M059J (cell line): ENCODE data around the gene CYP2S1. TPM values are rescaled to one million over a fixed set of nuclear protein-coding genes. Genes with fewer than 3 reads are reported as not detected.
A peak's percentile ranks its signal among the peaks of the same experiment; 100 is the strongest.

Experiments
- DNase-seq: peaks from one replicate; pipeline ENCODE4 v3.0.0-alpha.2; 2012; ENCODE audit warnings: low read depth
- total RNA-seq: library from RNA; depleted of rRNA; stranded (reverse); fragments of >200 nt; shearing (Covaris generic); gene quantifications from 2 replicates; pipeline ENCODE4 v1.2.3, GENCODE V29; 2014

The CYP2S1 gene
- total RNA-seq, 1 experiment from 2014 or later = 5.6 TPM

DNA sequence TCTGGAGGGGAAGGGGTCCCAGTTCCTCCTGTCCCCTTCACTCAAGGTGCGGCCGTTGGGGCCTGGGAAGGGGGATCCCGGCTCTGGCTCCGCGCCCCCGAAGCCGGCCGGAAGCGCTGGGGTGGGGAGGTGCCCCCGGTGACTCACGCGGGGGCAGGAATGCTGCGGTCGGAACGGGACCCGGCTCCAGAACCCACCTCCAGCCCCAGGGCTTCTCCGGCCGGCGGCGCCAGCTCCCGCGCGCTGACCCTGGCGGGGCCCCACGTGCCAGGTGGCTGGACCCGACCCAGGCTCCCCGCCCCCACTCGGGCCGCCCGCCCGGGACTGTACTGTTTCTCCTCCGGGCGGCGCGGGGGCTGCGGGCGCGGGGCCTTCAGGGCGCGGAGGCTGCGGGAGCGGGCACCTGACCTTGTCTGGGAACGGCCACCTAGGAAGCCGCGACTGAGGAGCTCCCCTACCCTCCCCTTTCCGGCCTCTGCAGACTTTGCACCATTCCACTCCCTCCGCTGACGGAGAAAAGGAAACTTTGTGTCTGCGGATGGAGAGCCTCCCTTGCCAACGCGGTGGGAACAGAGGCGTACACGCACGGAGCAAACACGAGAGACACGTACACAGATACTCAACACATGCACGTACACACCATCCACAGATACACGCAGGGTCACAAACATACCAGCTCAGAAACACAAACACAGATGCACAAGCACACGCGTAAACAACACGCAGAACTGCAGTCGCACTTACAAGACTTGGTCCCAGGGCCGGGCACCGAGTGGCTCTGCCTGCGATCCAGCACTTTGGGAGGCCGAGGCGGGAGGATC, 33.2 kb downstream of the CYP2S1 start:
- DNase-seq = peak; percentile 93

DNA sequence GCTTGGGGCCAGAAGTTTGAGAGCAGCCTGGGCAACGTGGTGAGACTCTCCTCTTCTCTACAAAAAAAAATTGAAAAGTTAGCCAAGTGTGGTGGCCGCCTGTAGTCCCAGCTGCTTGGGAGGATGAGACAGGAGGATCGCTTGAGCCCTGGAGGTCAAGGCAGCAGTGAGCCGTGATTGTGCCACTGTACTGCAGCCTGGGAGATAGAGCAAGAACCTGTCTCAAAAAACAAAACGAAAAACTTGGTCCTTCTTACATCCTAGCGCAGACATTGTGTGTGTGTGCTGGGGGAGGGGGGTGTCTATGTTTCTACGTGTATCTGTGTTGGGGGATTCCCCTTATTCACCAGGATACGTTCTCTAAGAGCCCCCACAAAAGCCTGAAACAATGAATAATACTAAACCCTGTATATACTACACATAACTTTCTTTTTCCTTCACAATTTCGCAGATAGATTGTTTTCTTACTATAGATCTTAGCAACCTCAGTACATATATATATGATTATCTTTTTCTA, 33.9 kb downstream of the CYP2S1 start:
- DNase-seq = no peak

DNA sequence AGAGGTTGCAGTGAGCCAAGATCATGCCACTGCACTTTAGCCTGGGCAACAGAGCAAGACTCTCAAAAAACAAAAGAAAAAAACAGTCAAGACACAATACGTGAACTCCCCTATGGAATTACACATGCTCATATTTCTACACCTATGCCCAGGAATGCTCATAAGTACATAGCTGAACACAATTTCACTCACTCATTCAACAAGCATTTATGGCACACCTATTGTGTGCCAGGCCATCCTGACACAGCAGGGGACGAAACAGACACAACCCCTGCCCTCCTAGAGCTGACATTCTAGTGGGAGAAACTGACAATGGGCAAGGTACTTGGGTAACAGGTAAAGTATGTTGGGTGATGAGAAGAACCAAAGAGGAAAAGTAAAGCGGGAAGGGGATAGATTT, 35.5 kb downstream of the CYP2S1 start:
- no peak for DNase-seq

DNA sequence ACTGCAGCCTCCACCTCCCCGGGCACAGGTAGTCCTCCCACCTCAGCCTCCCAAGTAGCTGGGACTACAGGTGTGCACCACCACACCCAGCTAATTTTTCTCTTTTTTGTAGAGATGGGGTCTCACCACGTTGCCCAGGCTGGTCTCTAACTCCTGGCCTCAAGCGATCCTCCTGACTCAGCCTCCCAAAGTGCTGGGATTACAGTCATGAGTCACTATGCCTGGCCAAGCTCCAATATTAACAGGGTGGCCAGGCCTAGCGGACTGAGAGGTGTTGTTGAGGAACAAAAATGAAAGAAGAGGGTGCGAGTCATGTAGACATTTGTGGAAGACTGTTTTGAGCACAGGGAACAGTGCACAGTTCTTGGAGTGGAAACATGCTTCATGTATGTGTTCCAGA, 36.3 kb downstream of the CYP2S1 start:
- peak; percentile 78 for DNase-seq

DNA sequence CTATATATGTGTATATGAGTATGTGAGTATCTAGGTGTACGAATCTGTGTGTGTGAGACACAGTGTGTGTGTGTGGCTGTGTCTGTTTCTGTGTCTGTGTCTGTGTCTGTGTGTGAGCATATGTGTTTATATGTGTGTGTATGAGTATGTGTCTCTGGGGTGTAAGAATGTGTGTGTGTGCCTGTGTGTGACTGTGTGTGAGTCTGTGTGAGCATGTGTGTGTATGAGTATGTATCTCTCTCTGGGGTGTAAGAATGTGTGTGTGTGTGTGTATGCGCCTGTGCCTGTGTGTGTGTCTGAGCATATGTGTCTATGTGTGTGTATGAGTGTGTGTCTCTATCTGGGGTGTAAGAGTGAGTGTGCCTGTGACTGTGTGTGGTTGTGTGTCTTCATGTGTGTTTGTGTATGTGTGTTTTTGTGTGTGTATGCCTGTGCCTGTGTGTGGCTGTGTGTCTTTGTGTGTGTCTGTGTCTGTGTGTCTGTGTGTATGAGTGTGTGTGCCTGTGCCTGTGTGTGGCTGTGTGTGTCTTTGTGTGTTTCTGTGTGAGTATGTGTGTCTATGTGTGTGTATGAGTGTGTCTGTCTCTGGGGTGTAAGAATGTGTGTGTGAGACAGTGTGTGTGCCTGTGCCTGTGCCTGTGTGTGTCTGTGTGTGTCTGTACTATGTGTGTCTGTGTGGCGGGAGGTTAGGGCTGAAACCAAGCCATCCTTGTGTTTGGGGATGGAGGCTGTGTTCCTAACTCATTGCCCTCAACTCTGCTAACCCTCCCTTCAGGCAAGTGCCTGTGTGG, 37.2 kb downstream of the CYP2S1 start:
- no peak for DNase-seq

DNA sequence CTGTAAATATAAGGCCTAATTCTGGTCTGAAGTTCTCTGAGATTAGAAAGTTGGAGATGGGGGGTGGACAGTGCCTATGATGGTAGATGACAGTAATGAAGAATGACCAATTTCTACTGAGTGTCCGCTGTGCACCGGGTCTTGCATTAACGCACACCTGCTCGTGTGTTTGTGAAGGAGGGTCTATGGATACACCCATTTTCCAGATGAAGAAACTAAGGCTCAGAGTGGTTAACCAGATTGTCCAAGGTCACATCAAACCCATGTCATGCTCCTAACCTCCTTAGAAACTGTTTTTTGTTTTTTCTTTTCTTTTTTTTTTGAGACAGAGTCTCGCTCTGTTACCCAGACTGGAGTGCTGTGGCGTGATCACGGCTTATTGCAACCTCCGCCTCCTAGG, 39.7 kb downstream of the CYP2S1 start:
- no peak for DNase-seq

DNA sequence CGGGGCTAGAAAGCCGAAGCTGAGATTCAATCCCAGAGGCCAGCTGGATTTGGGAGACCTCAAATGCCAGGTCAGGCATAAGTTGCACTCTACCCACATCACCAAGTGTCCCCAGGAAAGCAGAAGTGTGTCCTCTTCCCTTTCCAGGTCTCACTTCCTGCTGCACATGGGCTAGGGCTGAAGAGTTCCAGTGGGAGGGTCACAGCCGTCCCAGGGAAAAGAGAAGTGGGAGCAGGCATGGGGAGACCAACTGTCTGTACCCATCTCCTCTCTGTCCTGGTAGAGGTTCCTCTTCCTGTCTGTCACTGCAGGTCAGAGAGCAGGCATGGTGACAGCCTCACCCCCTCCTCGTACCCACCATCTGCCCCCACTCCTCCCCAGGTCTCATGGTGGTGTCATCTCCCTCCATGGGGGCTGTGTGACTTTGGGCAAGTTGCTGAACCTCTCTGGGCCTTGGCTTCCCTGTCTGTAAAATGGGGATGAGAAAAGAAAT, 40.8 kb downstream of the CYP2S1 start:
- no peak for DNase-seq

DNA sequence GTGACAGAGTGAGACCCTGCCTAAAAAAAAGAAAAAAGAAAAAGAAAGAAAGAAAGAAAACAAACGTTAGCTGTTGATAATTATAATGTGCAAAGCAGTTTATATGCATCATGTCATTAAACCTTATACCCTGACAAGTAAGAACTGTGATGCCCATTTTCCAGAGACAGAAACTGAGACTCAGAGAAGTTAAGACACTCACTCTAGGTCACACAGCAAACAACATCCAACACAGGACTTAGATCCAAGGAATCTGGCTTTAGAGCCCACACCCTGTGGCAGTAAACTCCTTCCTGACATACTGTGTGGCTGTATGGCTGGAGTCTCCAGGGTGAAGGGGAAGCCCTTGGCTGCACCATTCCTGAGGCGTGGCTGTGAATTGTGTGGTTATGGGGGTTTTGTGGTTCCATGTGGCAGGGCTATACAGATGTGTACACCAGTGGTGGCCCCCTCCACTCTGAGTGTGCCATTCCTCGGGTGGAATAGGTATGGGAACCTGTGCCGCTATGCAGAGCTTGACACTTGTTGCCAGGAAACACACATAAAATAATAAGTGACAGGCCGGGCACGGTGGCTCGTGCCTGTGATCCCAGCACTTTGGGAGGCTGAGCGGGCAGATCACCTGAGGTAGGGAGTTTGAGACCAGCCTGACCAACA, 41.6 kb downstream of the CYP2S1 start:
- DNase-seq = no peak

DNA sequence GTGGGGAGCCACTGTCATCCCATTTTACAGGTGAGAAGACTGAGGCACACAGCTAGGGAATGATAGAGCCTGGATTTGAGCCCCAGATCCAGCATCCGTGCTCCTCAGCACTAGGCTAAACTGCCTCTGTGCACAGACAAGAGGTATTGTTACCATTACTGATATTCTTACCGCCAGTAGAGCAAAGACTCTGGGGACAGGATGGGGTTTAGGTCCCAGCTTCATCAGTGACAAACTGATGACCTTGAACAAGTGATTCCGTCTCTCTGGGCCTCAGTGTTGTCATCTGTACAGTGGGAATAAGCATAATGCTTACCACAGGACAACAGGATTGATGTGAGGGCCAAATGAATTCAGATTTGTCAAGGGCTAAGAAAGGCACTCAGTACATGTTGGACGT, 42.5 kb downstream of the CYP2S1 start:
- DNase-seq = no peak

DNA sequence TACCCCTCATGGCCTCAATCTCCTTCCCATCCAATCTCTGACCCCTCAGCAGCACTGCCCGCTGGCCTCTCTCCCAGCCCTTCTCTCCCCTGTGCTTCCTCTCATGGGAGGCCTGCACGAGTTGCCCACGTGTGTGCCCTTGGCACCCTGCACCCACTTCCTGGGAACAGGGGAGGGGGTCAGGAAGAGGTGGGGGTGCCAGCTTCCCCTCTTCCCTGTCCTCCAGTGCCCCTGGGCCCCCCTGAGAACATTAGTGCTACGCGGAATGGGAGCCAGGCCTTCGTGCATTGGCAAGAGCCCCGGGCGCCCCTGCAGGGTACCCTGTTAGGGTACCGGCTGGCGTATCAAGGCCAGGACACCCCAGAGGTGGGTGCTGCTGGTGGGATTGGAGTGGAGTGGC, 45.2 kb downstream of the CYP2S1 start:
- DNase-seq = no peak

DNA sequence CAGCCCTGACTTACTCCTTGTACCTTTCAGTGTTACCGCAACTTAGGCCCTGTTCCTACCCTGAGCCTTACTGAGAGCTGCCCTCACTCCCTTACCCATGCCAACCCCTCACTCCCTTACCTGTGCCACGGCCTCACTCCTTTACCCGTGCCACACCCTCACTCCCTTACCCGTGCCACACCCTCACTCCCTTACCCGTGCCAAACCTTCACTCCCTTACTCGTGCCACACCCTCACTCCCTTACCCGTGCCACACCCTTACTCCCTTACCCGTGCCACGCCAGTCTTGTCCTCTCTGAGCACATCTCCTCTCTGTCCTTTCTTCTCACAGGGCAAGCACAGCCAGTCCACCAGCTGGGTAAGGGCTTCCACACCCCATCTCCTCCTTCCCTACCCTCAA, 46.3 kb downstream of the CYP2S1 start:
- no peak for DNase-seq

DNA sequence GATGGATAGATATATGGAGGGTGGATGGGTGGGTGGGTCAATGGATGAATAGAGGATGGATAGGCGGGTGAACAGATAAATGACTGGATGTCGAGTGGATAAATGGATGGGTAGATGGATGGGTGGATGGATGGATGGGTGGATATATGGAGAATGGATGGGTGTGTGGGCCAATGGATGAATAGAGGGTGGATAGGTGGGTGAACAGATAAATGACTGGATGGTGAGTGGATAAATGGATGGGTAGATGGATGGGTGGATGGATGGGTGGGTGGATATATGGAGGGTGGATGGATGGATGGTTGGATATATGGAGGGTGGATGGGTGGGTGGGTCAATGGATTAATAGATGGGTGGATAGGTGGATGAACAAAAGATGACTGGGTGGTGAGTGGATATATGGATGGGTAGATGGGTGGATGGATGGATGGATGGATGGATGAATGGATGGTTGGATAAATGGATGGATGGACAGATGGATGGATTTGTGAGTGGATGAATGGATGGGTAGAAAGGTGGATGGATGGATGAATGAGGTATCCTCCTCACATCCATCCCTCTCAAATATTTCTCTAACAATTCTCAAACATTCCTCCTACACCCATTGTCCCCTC, 47.0 kb downstream of the CYP2S1 start:
- DNase-seq = no peak

DNA sequence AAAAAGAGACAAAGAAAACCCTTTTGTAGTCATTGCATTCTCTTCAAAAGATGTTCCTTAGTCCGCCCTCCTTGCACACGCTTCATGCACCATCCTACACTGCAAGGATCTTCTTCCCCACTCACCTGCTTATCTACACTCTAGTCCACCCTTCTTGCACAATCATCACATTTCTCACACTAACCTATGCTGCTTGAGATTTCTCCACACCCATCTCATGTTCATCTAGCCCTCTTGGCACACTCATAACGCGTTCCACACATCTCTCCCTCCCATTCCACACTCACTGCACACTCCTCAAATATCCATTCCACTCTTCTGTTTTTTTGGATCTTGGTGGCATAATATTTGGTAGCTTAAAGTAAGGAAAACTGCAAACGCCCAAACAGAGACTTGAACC, 48.8 kb downstream of the CYP2S1 start:
- no peak for DNase-seq

DNA sequence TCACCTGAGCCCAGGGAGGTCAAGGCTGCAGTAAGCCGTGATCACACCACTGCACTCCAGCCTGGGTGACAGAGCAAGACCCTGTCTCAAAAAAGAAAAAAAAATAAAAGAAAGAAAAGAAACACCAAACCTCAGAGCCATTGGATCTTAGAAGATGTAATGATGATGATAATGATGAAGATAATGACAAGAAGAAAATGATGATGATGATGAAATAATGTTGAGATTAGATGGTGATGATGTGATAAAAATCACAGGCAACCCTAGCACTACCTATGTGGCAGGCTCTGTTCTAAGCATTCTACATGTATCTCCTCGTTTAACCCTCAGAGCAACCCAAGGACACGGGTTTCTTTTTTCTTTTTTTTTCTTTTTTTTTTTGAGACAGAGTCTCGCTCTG, 51.1 kb downstream of the CYP2S1 start:
- no peak for DNase-seq

DNA sequence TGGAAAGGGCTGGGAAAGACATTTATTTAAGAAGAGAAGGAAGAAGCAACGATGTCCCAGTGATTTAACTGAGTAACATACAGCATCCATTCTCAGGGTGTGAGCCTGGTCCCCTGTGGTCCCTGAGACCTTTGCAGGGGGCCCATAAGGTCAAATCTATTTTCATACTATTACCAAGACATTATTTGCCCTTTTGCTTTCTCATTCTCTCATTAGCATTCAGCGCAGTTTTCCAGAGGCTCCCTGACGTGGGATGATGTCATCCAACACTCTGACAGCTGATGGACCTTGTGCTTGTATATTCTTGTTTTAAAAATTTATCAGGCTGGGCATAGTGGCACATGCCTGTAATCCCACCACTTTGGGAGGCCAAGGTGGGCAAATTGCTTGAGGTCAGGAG, 52.8 kb downstream of the CYP2S1 start:
- no peak for DNase-seq

DNA sequence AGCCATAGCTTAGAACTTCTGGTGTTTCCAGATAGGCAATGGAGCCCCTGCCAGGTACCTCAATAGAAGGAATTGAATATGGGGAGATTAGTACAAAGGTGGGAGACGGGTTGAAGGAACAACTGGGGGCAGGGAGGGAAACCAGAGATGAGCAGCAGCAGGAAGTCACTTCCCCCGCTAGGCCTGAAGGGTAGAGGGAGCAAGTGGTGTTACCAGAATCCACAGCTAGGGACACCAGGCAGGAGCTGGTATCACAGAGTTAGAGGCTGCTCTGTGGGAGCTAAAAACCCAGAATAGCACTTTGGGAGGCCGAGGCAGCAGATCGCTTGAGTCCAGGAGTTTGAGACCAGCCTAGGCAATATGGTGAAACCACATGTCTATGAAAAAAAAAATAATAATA, 55.9 kb downstream of the CYP2S1 start:
- DNase-seq = no peak

DNA sequence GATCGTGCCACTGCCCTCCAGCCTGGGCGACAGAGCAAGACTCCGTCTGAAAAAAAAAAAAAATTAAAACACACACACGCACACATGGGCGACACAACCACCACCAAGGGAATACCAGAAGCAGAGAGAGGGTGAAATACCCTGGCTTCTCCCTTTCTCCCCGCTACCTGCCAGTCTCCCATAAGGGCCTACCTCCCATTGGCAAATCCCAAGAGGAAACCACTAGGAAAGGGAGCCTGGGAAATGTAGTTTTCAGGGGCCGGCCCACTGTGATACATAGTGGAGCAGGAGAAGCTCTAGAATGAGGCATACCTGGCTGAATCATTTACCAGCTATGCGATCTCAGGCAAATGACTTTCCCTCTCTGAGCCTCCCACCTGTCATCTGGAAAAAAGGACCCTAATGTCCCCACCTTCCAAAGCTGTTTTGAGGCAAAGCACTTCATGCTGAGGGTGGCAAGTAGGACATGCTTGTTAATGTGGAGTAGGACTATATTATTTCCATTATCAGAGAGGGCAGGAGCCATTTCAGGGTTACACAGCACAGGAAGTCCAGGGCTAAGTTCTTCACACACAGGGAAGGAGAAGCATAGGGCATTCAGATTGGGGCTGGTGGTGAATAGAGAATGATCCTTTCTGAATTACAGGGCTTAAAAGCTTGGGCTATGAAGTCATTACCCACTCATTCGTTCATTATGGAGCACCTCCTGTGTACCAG, 56.8 kb downstream of the CYP2S1 start:
- peak; percentile 32 for DNase-seq

DNA sequence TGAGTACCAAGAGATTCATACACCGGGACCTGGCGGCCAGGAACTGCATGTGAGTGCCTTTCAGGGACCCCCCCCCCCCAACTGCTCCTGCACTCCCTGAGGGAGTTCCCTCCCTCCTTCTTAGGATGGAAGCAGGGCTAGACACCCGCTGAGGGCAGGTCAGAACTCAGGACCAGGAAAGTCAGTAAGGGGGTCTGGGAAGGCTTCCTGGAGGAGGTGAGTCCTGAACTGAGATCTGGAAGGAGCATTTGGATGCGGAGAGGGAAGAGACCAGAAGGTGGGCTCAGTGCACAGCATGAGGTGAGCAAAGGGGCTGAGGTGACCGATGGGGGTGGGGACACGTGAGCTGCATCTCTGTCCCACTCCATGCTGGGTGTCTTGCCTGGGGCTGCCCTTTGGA, 60.6 kb downstream of the CYP2S1 start:
- DNase-seq = no peak

DNA sequence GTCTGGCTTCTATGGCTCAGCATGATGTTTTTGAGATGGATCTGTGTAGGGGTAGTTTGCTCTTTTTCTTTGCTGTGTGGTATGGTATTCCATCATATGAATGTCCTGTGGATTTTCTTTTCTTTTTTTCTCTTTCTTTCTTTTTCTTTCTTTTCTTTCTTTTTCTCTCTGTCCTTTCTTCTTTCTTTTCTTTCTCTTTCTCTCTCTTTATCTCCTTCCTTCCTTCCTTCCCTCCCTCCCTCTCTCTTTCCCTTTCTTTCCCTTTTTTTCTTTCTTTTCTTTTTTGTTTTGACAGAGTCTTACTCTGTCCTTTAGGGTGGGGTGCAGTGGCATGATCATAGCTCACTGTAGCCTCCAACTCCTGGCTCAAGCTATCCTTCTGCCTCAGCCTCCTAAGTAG, 62.2 kb downstream of the CYP2S1 start:
- no peak for DNase-seq
